Ectodermal cell (in vitro differentiated cells): ENCODE measurements around the gene ELAC2.

ENCODE experiments used
- H3K27ac ChIP-seq: 2 replicates; pipeline ENCODE4 v1.7.0; 2013; ENCODE audit warnings: mild to moderate bottlenecking, low read depth, low read length; ENCODE audit not compliant: insufficient read depth, poor library complexity, severe bottlenecking
- H3K27me3 ChIP-seq: 2 replicates; pipeline ENCODE4 v1.7.0; 2013; ENCODE audit warnings: mild to moderate bottlenecking, low read length; ENCODE audit not compliant: insufficient read depth, control insufficient read depth, poor library complexity, severe bottlenecking
- H3K36me3 ChIP-seq: one replicate; pipeline ENCODE4 v1.7.0; 2013; ENCODE audit warnings: low read length; ENCODE audit not compliant: control insufficient read depth, insufficient read depth
- H3K4me1 ChIP-seq: one replicate; pipeline ENCODE4 v1.7.0; 2013; ENCODE audit warnings: low read length; ENCODE audit not compliant: control insufficient read depth, insufficient read depth
- H3K4me3 ChIP-seq: 2 replicates; pipeline ENCODE4 v1.7.0; 2013; ENCODE audit warnings: low read depth, low read length, control low read depth; ENCODE audit not compliant: insufficient read depth
- H3K9me3 ChIP-seq: 2 replicates; pipeline ENCODE4 v1.7.0; 2013; ENCODE audit warnings: mild to moderate bottlenecking, low read length, moderate library complexity; ENCODE audit not compliant: control insufficient read depth
- WGBS, 2 experiments: methylation state at CpG; one replicate each; pipeline ENCODE4 v1.1.7; 2013; ENCODE audit warnings: missing lambda C conversion rate in 2 of 2; 5-methylcytosine and 5-hydroxymethylcytosine counted together

Gene ELAC2

DNA sequence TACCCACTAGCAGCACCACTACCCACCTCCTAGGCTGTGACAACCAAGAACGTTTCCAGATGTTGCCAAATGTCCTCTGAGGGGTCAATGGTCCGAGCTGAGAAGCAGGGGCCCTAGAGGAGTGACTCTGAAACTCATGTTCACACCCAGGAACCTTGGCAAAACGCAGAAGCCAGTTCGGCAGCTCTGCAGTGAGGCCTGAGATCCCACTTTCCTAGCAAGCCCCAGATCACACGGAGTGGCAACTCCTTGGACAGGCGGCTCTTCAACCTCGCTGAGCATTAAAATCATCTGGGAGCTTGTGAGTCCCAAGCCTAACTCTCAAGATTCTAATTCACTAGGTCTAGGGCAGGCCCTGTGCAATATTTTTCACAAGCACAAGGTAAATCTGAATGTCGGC is 17.3 kb downstream of the ELAC2 start:
- WGBS, 2 experiments = 93 to 96% methylated on average over 8 of the region's 8 CpGs
- no peaks in the 10 kb centered on the region for H3K27me3 ChIP-seq
- peaks cover 50% of the 10 kb centered on the region for H3K36me3 ChIP-seq

DNA sequence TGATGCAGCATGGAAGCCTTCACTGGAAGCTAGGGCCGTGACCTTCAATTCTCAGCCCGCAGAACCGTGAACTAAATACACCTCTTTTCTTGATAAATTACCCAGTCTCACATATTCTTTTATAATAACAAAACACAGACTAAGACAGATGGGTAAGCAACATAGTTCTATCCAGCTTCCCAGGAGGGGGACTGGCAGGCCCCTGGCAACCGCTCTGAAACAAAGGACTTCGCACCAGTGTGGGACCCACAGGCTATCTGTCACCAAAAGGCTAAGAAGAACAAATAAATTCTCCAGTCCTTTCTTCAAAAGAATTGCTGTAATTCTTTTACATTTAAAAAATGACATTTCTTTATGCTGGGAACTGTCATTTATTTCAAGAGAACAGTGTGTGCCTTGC is 19.0 kb downstream of the ELAC2 start:
- Histone ChIP-seq H3K4me3 (no peak overlapping the region), H3K4me1 (no peaks in the 10 kb centered on the region), H3K27ac (no peak overlapping the region), H3K36me3 (peaks cover 58% of the 10 kb centered on the region), H3K27me3 (no peaks in the 10 kb centered on the region), H3K9me3 (no peaks in the 10 kb centered on the region)
- WGBS, 2 experiments = 91 to 94% methylated on average over 5 of the region's 5 CpGs

More for the DNA sequence above, 17.3 kb downstream of the ELAC2 start:
- H3K9me3 ChIP-seq = no peaks in the 10 kb centered on the region
- H3K27ac ChIP-seq = no peak overlapping the region
- no peaks in the 10 kb centered on the region for H3K4me1 ChIP-seq
- H3K4me3 ChIP-seq = no peak overlapping the region

- Histone ChIP-seq H3K27ac (no peak overlapping the region), H3K4me3 (no peak overlapping the region), H3K9me3 (no peaks in the 10 kb centered on the region), H3K4me1 (no peaks in the 10 kb centered on the region), H3K36me3 (peaks cover 62% of the 10 kb centered on the region), H3K27me3 (no peaks in the 10 kb centered on the region)
- 95 to 96% methylated on average over 8 of the region's 8 CpGs for WGBS, 2 experiments
Observed at GRCh38 chr17:12998461-12998860, 19.4 kb downstream of the ELAC2 start.

DNA sequence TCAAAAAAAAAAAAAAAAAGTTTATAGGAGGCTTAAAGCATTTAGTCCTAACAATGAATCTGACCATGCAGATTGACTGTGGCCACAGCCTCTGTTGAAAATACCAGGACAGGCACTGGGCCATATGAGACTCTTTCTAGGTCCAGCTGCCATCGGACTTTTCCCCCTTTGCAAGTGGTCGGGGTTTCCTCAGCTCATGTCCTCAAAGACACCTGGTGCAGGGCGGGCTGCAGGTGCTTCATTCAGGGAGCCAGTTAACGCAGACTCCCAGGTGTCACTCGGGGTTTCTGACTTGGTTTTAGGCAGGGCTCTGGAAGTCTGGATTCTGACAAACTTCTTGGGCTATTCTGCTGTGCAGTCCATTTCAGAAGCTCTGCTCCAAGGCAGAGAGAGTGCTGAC is 20.9 kb downstream of the ELAC2 start:
- 95% methylated on average over 5 of the region's 5 CpGs for WGBS, 2 experiments
- Histone ChIP-seq H3K4me1 (no peaks in the 10 kb centered on the region), H3K9me3 (no peaks in the 10 kb centered on the region), H3K27me3 (no peaks in the 10 kb centered on the region), H3K36me3 (peaks cover 67% of the 10 kb centered on the region), H3K27ac (no peak overlapping the region), H3K4me3 (no peak overlapping the region)

DNA sequence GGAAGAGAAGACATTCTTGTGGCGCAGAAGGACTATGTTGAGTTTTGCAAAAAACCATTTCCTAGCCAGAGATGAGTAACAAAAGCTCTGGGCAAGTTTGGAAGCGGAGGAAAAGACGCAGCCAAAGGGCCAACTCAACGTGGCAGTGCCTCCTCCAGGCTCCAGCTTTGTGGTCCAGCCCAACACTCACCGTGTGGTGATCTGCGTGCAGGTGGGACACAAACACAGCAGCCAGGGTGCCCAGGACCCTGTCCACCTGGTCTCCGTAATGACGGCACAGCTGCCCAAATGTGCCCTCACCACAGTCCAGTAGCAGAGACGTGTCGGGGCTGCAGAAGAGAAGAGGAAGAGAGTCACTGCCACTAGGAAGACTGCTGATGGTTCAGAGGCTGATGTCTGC is 21.5 kb downstream of the ELAC2 start:
- Histone ChIP-seq H3K4me1 (no peaks in the 10 kb centered on the region), H3K27me3 (no peaks in the 10 kb centered on the region), H3K36me3 (peaks cover 72% of the 10 kb centered on the region), H3K4me3 (no peak overlapping the region), H3K27ac (no peak overlapping the region), H3K9me3 (no peaks in the 10 kb centered on the region)
- WGBS, 2 experiments = 95 to 97% methylated on average over 10 of the region's 10 CpGs

GRCh38 chr17:12995896-12996295 is 21.9 kb downstream of the ELAC2 start:
- peaks cover 74% of the 10 kb centered on the region for H3K36me3 ChIP-seq
- 96 to 97% methylated on average over 19 of the region's 19 CpGs for WGBS, 2 experiments
- H3K9me3 ChIP-seq = no peaks in the 10 kb centered on the region
- H3K27ac ChIP-seq = no peak overlapping the region
- H3K27me3 ChIP-seq = no peaks in the 10 kb centered on the region
- H3K4me3 ChIP-seq = no peak overlapping the region
- H3K4me1 ChIP-seq = no peaks in the 10 kb centered on the region

- no peaks in the 10 kb centered on the region for H3K4me1 ChIP-seq
- peaks cover 72% of the 10 kb centered on the region for H3K36me3 ChIP-seq
- no peaks in the 10 kb centered on the region for H3K27me3 ChIP-seq
- no peak overlapping the region for H3K27ac ChIP-seq
- no peaks in the 10 kb centered on the region for H3K9me3 ChIP-seq
- WGBS, 2 experiments = 92 to 94% methylated on average over 11 of the region's 11 CpGs
- H3K4me3 ChIP-seq = no peak overlapping the region
Observed at GRCh38 chr17:12995106-12995895, 22.5 kb downstream of the ELAC2 start.

DNA sequence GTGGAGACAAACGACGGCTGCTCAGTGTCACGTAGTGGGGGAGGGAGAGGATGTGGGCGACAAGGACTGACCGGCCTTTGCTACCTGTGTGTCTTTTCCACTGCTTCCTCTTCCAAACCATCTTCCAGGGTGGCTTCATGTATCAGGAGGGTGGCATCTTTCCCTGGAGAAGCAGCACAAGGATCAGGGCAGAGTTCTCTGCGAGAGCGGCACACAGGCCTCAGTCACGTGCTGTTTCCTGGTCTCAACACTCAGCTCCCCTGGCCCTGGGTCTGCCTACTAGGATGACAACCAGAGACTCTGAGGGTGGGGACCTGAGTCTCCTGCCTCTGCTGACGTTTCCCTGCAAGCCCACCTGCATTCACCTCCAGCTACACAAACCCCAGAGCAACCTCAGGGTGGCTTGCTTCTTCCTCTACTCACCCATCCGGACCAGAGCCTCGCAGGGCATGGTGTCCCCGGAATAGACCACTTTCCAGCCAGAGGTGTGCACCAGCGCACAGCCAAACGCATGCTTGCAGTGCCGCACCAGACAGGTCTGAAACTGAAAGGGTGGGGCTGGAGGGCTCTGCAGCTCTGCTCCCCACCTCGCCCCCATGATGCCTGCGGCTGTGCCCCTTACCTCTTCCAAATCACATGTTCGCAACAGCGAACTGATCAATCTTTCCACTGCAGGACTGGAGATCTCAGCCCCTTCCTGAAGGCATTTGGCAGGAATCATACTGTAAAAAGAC is 23.3 kb downstream of the ELAC2 start:
- Histone ChIP-seq H3K4me3 (no peak overlapping the region), H3K36me3 (peaks cover 67% of the 10 kb centered on the region), H3K4me1 (no peaks in the 10 kb centered on the region), H3K27ac (no peak overlapping the region), H3K9me3 (no peaks in the 10 kb centered on the region), H3K27me3 (no peaks in the 10 kb centered on the region)
- 96% methylated on average over 19 of the region's 19 CpGs for WGBS, 2 experiments

DNA sequence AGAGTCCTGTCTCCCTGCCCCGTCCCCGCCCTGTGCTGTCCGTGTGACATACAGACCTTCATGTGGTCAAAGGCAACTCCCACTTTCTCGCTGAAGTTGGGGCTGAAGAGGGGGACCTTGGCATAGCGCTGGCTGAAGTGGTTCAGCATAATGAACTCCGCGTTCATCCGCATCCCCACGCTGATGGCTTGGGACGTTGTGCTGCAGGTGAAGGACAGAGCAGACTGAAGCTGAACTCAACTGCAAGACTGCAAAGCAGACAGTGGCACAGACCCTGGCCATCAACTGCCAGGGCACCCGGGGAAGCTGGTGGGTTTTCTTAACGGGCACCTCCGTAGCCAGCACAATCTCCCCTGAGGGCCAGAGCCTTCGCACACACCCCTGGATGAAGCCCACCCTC is 24.2 kb downstream of the ELAC2 start:
- 95% methylated on average over 14 of the region's 14 CpGs for WGBS, 2 experiments
- H3K27me3 ChIP-seq = no peaks in the 10 kb centered on the region
- H3K36me3 ChIP-seq = peaks cover 61% of the 10 kb centered on the region
- H3K27ac ChIP-seq = no peak overlapping the region
- H3K4me1 ChIP-seq = no peaks in the 10 kb centered on the region
- H3K9me3 ChIP-seq = no peaks in the 10 kb centered on the region
- no peak overlapping the region for H3K4me3 ChIP-seq

DNA sequence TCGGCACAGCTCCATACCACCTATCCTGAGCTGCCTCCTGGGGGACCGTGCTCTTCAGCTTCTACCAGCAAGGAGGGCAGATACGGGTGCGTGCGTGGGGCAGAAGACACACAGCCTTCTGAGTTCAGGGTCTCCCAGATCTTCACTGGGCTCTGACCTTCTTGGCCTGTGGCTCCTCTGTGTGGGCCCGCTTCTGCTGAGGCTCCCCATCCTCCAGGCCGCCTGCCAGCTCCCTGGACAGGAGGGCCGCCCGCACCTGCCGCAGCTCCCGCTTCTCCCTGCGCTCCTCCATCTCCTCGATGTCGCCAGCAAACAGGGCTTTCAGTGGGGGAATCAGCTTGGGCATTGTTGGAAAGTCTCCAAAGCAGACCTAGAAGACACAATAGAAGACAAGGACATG is 25.2 kb downstream of the ELAC2 start:
- H3K4me3 ChIP-seq = no peak overlapping the region
- no peaks in the 10 kb centered on the region for H3K27me3 ChIP-seq
- no peaks in the 10 kb centered on the region for H3K9me3 ChIP-seq
- H3K4me1 ChIP-seq = no peaks in the 10 kb centered on the region
- peaks cover 52% of the 10 kb centered on the region for H3K36me3 ChIP-seq
- 95 to 96% methylated on average over 14 of the region's 14 CpGs for WGBS, 2 experiments
- no peak overlapping the region for H3K27ac ChIP-seq
